ENCODE measurements around the gene TUFM. TPM values are rescaled to one million over a fixed set of nuclear protein-coding genes. Genes with fewer than 3 reads are reported as not detected.

Gene TUFM
- total RNA-seq, 4 donors from 2014 or later = 48.3 to 92.9 (median 61.6) TPM

DNA sequence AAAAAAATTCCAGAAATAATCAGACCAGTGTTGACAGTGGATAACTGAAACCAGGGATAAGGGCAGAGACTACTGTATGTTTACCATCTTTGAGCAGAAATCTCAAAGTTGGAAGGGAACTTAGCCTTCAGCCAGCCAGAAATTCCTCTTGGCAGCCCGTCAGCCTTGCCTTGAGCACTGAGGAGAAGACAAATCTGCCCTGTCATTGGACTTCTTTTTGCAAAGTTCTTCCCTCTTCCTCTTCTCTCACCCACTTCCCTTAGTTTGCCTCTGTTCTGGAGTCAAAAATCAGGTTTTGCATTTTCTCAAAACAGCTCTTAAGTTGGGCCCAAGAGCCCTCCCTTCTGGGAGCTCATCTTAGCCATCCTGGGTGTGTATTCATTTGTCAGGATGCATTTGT lies 6.2 kb downstream of the TUFM start:
- peaks cover 0 to under 1% of the 10 kb centered on the region in 2 donors for H3K4me1 ChIP-seq
- no peak for DNase-seq
- no peaks in the 10 kb centered on the region for H3K9me3 ChIP-seq
- intact Hi-C loops (cut with DNase I; ENCODE audit: low total_unique reads) = no loop called here
- H3K4me3 ChIP-seq = no peak overlapping the region
- no peak overlapping the region for H3K27ac ChIP-seq
- TF ChIP-seq, protein P1, sequence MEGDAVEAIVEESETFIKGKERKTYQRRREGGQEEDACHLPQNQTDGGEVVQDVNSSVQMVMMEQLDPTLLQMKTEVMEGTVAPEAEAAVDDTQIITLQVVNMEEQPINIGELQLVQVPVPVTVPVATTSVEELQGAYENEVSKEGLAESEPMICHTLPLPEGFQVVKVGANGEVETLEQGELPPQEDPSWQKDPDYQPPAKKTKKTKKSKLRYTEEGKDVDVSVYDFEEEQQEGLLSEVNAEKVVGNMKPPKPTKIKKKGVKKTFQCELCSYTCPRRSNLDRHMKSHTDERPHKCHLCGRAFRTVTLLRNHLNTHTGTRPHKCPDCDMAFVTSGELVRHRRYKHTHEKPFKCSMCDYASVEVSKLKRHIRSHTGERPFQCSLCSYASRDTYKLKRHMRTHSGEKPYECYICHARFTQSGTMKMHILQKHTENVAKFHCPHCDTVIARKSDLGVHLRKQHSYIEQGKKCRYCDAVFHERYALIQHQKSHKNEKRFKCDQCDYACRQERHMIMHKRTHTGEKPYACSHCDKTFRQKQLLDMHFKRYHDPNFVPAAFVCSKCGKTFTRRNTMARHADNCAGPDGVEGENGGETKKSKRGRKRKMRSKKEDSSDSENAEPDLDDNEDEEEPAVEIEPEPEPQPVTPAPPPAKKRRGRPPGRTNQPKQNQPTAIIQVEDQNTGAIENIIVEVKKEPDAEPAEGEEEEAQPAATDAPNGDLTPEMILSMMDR (IDR thresholded peaks at IDR 0.05) = no peak
- no peak for TF ChIP-seq POLR2A (IDR thresholded peaks at IDR 0.05)
- H3K27me3 ChIP-seq = no peaks in the 10 kb centered on the region
- no peaks in the 10 kb centered on the region for H3K36me3 ChIP-seq

- no peaks in the 10 kb centered on the region for H3K27me3 ChIP-seq
- H3K9me3 ChIP-seq = no peaks in the 10 kb centered on the region
- DNase-seq = no peak
- H3K27ac ChIP-seq = no peak overlapping the region
- intact Hi-C loops (cut with DNase I; ENCODE audit: low total_unique reads) = no loop called here
- no peak overlapping the region for H3K4me3 ChIP-seq
- no peaks in the 10 kb centered on the region for H3K4me1 ChIP-seq
- TF ChIP-seq, protein P1 (IDR thresholded peaks at IDR 0.05) = no peak
- no peak for TF ChIP-seq POLR2A (IDR thresholded peaks at IDR 0.05)
- H3K36me3 ChIP-seq = no peaks in the 10 kb centered on the region
These were observed 7.0 kb downstream of the TUFM start for GRCh38 chr16:28839004-28839639.

DNA sequence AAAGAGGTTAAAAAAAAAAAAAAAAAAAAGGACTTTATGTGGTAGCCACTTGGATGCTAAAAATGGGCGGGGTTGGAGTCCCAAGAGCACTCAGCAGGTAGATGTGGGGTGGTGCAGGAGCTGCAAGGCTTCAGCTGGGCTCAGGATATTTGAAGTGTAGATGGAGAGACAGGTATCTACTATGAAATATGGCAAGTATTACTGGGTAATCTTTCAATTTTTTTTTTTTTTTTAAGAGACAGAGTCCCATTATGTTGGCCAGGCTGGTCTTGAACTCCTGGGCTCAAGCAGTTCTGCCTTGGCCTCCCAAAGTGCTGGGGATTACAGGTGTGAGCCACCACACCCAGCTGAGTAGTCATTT lies 7.6 kb downstream of the TUFM start:
- no peaks in the 10 kb centered on the region for H3K27me3 ChIP-seq
- TF ChIP-seq POLR2A (IDR thresholded peaks at IDR 0.05) = no peak
- TF ChIP-seq, protein P1 (IDR thresholded peaks at IDR 0.05) = no peak
- H3K9me3 ChIP-seq = no peaks in the 10 kb centered on the region
- intact Hi-C loops (cut with DNase I; ENCODE audit: low total_unique reads) = no loop called here
- no peaks in the 10 kb centered on the region for H3K4me1 ChIP-seq
- no peak overlapping the region for H3K27ac ChIP-seq
- DNase-seq = no peak
- no peak overlapping the region for H3K4me3 ChIP-seq
- H3K36me3 ChIP-seq = no peaks in the 10 kb centered on the region

GRCh38 chr16:28837672-28838557 lies 8.2 kb downstream of the TUFM start:
- Histone ChIP-seq H3K4me3 (no peak overlapping the region), H3K27me3 (no peaks in the 10 kb centered on the region), H3K27ac (no peak overlapping the region), H3K4me1 (no peaks in the 10 kb centered on the region), H3K36me3 (no peaks in the 10 kb centered on the region), H3K9me3 (no peaks in the 10 kb centered on the region)
- DNase-seq = no peak
- intact Hi-C loops (cut with DNase I; ENCODE audit: low total_unique reads) = no loop called here
- TF ChIP-seq, protein P1 (IDR thresholded peaks at IDR 0.05) = no peak
- TF ChIP-seq POLR2A (IDR thresholded peaks at IDR 0.05) = no peak

DNA sequence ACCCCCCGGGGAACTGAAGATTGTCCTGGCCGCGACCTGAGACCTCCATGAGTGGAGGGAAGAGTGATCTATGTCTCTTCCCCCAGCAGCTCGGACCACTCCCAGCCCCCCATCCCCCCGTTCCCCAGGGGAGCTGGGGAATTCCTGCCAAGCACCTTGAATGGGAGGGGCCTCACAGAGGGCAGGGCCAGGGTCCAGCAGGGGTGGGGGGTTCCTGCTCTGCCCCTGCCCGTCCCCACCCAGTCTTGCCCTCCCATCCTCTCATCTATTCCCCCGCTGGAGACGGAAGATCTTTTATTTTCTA lies 9.4 kb downstream of the TUFM start:
- no peak overlapping the region for H3K4me3 ChIP-seq
- no peaks in the 10 kb centered on the region for H3K36me3 ChIP-seq
- TF ChIP-seq, protein P1 (IDR thresholded peaks at IDR 0.05) = no peak
- TF ChIP-seq POLR2A (IDR thresholded peaks at IDR 0.05) = no peak
- H3K27me3 ChIP-seq = no peaks in the 10 kb centered on the region
- H3K9me3 ChIP-seq = no peaks in the 10 kb centered on the region
- H3K27ac ChIP-seq = no peak overlapping the region
- intact Hi-C loops (cut with DNase I; ENCODE audit: low total_unique reads) = no loop called here
- DNase-seq = no peak
- no peaks in the 10 kb centered on the region for H3K4me1 ChIP-seq
